Psoas muscle (tissue), 8 donors: ENCODE measurements around the gene SAMD4A. TPM values are rescaled to one million over a fixed set of nuclear protein-coding genes. Genes with fewer than 3 reads are reported as not detected.
A peak's percentile ranks its signal among the peaks of the same experiment; 100 is the strongest.

Experiments used
- ATAC-seq, 4 donors: fragments of 200-7000 bp; cut with Tn5 transposase; one replicate each; pipeline ENCODE4 v1.9.1; 2020; ENCODE audit warnings: moderate library complexity in 3 of 4, mild to moderate bottlenecking in 2 of 4
- DNase-seq, 2 donors: peaks; one replicate each; pipeline ENCODE4 v3.0.0-alpha.2; 2020
- H3K27ac ChIP-seq: fragments of 200-600 bp; one replicate; pipeline ENCODE4 v1.8.0; 2022
- H3K27me3 ChIP-seq, 3 donors: fragments of 200-600 bp in 1 of 3; one replicate each; pipeline versions ENCODE4 v1.6.1 to v1.8.0; 2013 to 2022; ENCODE audit warnings: low read length in 2 of 3, mild to moderate bottlenecking in 2 of 3, moderate library complexity in 1 of 3; ENCODE audit not compliant: insufficient read depth in 3 of 3
- H3K36me3 ChIP-seq, 2 donors: fragments of 200-600 bp in 1 of 2; one replicate each; pipeline versions ENCODE4 v1.6.1 to v1.8.0; 2013 to 2022; ENCODE audit warnings: low read depth in 1 of 2, mild to moderate bottlenecking in 1 of 2, moderate library complexity in 1 of 2; ENCODE audit not compliant: insufficient read depth in 1 of 2
- H3K4me1 ChIP-seq: fragments of 200-600 bp; one replicate; pipeline ENCODE4 v1.8.0; 2022
- H3K4me3 ChIP-seq: fragments of 200-600 bp; one replicate; pipeline ENCODE4 v1.8.0; 2022; ENCODE audit warnings: mild to moderate bottlenecking
- H3K9me3 ChIP-seq: fragments of 200-600 bp; one replicate; pipeline ENCODE4 v1.8.0; 2022
- CTCF ChIP-seq: fragments of 200-600 bp; IDR thresholded peaks from one replicate; pipeline ENCODE4 v1.8.0; 2022; ENCODE audit warnings: antibody characterized with exemption
- WGBS, 3 donors: extraction: QIAGEN DNeasy Blood & Tissue Kit; methylation state at CpG; one replicate each; pipeline versions ENCODE4 v1.1.6 to v1.1.7; 2013; 5-methylcytosine and 5-hydroxymethylcytosine counted together
- intact Hi-C, 2 donors: fragments of 100-400 bp; cut with DNase I; formaldehyde crosslinking; loops; one replicate each; pipeline versions ENCODE4 v1.11.0 to v1.14.2; 2022
- polyA plus RNA-seq, 3 donors: library from polyadenylated mRNA; stranded (reverse); fragments of 200-250 nt; gene quantifications; one replicate each; pipeline ENCODE4 v1.2.3, GENCODE V29; 2013
- total RNA-seq, 4 donors: library from RNA; stranded (reverse); fragmentation: NEBNext Ultra II Directional in 2 of 4; extraction: Animal tissue kit (Norgen Biotek cat#: 25700) in 2 of 4; gene quantifications; one replicate each; pipeline versions ENCODE4 v1.2.1 to v1.2.4, GENCODE V29; 2021 to 2023
- donor health status: healthy with polysubstance abuse.
- donor health status: DM: no; HTN: no; CAD: no; lungs with moderate emphysema.
- donor health status: Bipolar disorder and iron deficiency.
- donor health status: healthy.
- donor health status: DM: yes; HTN: yes; CAD: no.
- donor health status: DM: no; HTN: no; CAD: no.
- donor health status: DM: no; HTN: no; CAD: no.
- donor health status: DM: yes; HTN: yes; CAD: no.

SAMD4A gene
- total and polyA plus RNA-seq, 7 donors = 9.6 to 139 (median 67.9) TPM

DNA sequence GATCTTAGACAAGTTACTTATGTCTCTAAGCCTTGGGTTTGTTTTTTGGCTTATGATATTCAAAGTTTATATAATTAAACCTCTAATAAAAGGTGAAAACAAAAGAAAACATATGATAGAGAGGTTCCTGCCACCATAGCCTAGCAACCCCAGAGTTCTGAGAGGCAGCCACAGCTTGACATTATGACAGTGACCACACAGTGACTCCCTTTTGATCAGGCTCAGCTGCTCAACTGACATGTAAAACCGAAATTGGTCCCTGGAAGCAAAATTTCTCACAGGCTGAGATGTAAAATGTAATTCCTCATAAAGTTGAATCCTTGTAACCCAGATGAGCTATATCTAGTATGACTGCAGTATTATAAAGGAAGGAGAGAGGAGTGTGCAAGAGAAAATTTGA lies 227.2 kb downstream of the SAMD4A start:
- no peak overlapping the region for H3K4me3 ChIP-seq
- no peak for ATAC-seq
- H3K27me3 ChIP-seq = no peaks in the 10 kb centered on the region
- no peak overlapping the region for H3K27ac ChIP-seq
- intact Hi-C loops = no loop called here
- H3K36me3 ChIP-seq = peaks cover 0 to 25% of the 10 kb centered on the region in 2 donors
- H3K4me1 ChIP-seq = no peaks in the 10 kb centered on the region
- WGBS, 3 donors = 19 to 39% (median 37%) methylated on average over 1 of the region's 1 CpG
- no peak for DNase-seq
- H3K9me3 ChIP-seq = peaks cover 6% of the 10 kb centered on the region
- no peak for TF ChIP-seq CTCF

GRCh38 chr14:54794796-54795195 lies 227.9 kb downstream of the SAMD4A start:
- intact Hi-C loops = no loop called here
- H3K27ac ChIP-seq = no peak overlapping the region
- no peaks in the 10 kb centered on the region for H3K4me1 ChIP-seq
- ATAC-seq (peak in 1 of 4 donors; percentile 21), DNase-seq (no peak)
- no peaks in the 10 kb centered on the region for H3K27me3 ChIP-seq
- no peak overlapping the region for H3K4me3 ChIP-seq
- WGBS, 3 donors = 94 to 98% (median 98%) methylated on average over 3 of the region's 3 CpGs
- H3K36me3 ChIP-seq = peaks cover 0 to 19% of the 10 kb centered on the region in 2 donors
- H3K9me3 ChIP-seq = peaks cover 6% of the 10 kb centered on the region
- no peak for TF ChIP-seq CTCF

- DNase-seq (no peak), ATAC-seq (no peak)
- H3K36me3 ChIP-seq = no peaks in the 10 kb centered on the region
- no peak overlapping the region for H3K4me3 ChIP-seq
- no peak for TF ChIP-seq CTCF
- intact Hi-C loops = no loop called here
- H3K27me3 ChIP-seq = no peaks in the 10 kb centered on the region
- no peak overlapping the region for H3K27ac ChIP-seq
- H3K4me1 ChIP-seq = no peaks in the 10 kb centered on the region
- peaks cover 6% of the 10 kb centered on the region for H3K9me3 ChIP-seq
These were observed 230.0 kb downstream of the SAMD4A start for GRCh38 chr14:54796961-54797360.

GRCh38 chr14:54797556-54797955 lies 230.6 kb downstream of the SAMD4A start:
- TF ChIP-seq CTCF = no peak
- Histone ChIP-seq H3K27me3 (no peaks in the 10 kb centered on the region), H3K27ac (no peak overlapping the region), H3K36me3 (no peaks in the 10 kb centered on the region), H3K9me3 (peaks cover 6% of the 10 kb centered on the region), H3K4me3 (no peak overlapping the region), H3K4me1 (no peaks in the 10 kb centered on the region)
- no peak for DNase-seq
- intact Hi-C loops = no loop called here
- ATAC-seq = peak in 1 of 4 donors; percentile 30
- WGBS, 3 donors = 74 to 76% (median 75%) methylated on average over 6 of the region's 6 CpGs

DNA sequence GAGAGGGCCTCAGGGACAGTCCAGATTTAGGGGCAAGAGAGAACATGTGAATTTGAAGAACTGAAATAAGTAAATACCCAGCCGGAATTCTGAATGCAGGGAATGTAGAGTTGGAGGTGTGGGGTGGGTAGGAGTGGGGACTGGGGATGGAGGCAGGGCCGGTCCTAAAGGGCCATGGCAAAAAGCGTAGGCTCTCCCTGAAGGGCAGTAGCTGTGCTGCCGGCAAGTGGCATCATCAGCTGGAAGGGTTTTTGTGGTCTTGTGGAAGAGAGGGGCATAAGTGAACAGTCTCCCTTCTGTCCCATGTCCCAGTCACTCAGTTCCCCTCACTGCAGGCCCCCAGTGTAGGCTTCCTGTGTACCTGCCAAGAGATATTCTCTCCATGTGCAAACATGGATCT lies 231.1 kb downstream of the SAMD4A start:
- no peak for ATAC-seq
- Histone ChIP-seq H3K27me3 (no peaks in the 10 kb centered on the region), H3K27ac (no peak overlapping the region), H3K4me1 (no peaks in the 10 kb centered on the region), H3K36me3 (no peaks in the 10 kb centered on the region), H3K4me3 (no peak overlapping the region), H3K9me3 (peaks cover 6% of the 10 kb centered on the region)
- no peak for TF ChIP-seq CTCF
- WGBS, 3 donors = 34 to 60% (median 55%) methylated on average over 4 of the region's 4 CpGs
- intact Hi-C loops = no loop called here
- no peak for DNase-seq
